Stimulated activated effector memory CD8-positive, alpha-beta T cell treated with anti-CD3 and anti-CD28 coated beads, Interleukin-12 subunit alpha, Interleukin-12 subunit beta, amount 100 ng/mL, for 72 hours (primary cell): ENCODE data around the gene CDH22.

Experiments
- ATAC-seq: fragments of 150-1000 bp; cut with Tn5 transposase; 2 replicates; pipeline ENCODE4 v1.10.0; 2021
- DNase-seq, 2 donors: peaks; one replicate each; pipeline ENCODE4 v3.0.0; 2021 to 2022; ENCODE audit warnings: low spot score in 2 of 2
- H3K27ac Mint-ChIP-seq: one replicate; pipeline ENCODE4 v1.8.0; 2022; ENCODE audit warnings: mild to moderate bottlenecking, mixed read lengths
- H3K36me3 Mint-ChIP-seq: one replicate; pipeline ENCODE4 v1.8.0; 2022; ENCODE audit warnings: mild to moderate bottlenecking, mixed read lengths
- H3K4me1 Mint-ChIP-seq: one replicate; pipeline ENCODE4 v1.8.0; 2022; ENCODE audit warnings: mixed read lengths
- H3K4me3 Mint-ChIP-seq: one replicate; pipeline ENCODE4 v1.8.0; 2022; ENCODE audit warnings: mild to moderate bottlenecking, mixed read lengths
- H3K9me3 Mint-ChIP-seq: one replicate; pipeline ENCODE4 v1.8.0; 2022; ENCODE audit warnings: mixed read lengths

Gene CDH22

GRCh38 chr20:46312945-46313861 is 4.9 kb upstream of the CDH22 start:
- peaks cover 8% of the 10 kb centered on the region for H3K4me1 Mint-ChIP-seq
- ATAC-seq (no peak), DNase-seq (no peak)
- no peaks in the 10 kb centered on the region for H3K36me3 Mint-ChIP-seq
- H3K27ac Mint-ChIP-seq: no peak overlapping the region
- H3K9me3 Mint-ChIP-seq: no peaks in the 10 kb centered on the region
- H3K4me3 Mint-ChIP-seq: no peak overlapping the region

DNA sequence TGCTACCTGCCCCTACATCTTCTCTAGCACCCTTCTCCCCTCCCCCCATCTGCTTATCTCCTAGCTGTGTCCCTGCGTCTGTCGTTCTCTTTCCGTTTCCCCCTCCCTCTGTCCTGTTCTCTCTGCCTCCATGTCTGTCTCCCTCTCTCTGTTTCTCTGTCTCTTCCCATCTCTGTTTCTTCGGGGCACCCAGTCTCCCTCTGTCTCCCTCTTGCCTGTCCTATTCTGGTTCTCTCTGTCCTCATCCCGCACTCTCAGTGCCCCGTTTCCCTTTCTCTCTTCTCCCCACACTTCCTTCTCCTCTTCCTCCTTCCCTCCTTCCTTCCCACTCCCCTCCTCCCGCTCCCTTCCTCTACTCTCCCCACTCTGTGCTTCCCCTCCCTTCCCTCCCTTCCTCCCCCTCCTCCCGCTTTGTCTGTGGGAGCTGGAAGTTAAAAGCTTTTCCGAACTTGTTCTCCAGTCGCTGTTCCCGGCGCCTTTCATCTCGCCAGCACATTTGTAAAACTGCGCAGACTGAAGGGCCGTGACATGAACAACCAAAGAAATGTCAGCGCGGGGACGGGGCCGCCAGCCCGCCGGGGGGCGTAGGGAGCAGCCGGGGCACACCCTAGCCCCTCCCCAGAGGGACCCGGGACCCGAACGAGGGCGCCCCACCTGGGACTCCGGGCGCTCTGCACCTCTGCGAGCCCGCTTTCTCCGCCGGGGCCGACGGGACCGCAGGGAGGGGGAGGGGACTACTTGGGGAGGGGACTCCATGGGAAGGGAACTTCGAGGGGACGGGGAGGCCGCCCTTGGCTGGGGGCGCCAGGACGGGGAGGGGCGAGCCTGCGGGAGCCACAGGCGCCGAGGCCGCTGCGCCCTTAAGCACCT is 4.0 kb upstream of the CDH22 start:
- DNase-seq (no peak), ATAC-seq (no peak)
- peak overlapping the region; percentile 16 for H3K4me3 Mint-ChIP-seq
- H3K27ac Mint-ChIP-seq: no peak overlapping the region
- H3K4me1 Mint-ChIP-seq: peaks cover 8% of the 10 kb centered on the region
- no peaks in the 10 kb centered on the region for H3K9me3 Mint-ChIP-seq
- no peaks in the 10 kb centered on the region for H3K36me3 Mint-ChIP-seq

- Mint-ChIP-seq H3K27ac (no peak overlapping the region), H3K36me3 (no peaks in the 10 kb centered on the region), H3K9me3 (no peaks in the 10 kb centered on the region), H3K4me3 (peak overlapping the region; percentile 16), H3K4me1 (peaks cover 11% of the 10 kb centered on the region)
- no peak for ATAC-seq
- no peak for DNase-seq
These were observed 3.4 kb upstream of the CDH22 start for GRCh38 chr20:46311719-46312074.

GRCh38 chr20:46311039-46311650 is 2.8 kb upstream of the CDH22 start:
- DNase-seq (no peak), ATAC-seq (no peak)
- Mint-ChIP-seq H3K9me3 (no peaks in the 10 kb centered on the region), H3K4me1 (peaks cover 17% of the 10 kb centered on the region), H3K27ac (no peak overlapping the region), H3K4me3 (no peak overlapping the region), H3K36me3 (no peaks in the 10 kb centered on the region)

DNA sequence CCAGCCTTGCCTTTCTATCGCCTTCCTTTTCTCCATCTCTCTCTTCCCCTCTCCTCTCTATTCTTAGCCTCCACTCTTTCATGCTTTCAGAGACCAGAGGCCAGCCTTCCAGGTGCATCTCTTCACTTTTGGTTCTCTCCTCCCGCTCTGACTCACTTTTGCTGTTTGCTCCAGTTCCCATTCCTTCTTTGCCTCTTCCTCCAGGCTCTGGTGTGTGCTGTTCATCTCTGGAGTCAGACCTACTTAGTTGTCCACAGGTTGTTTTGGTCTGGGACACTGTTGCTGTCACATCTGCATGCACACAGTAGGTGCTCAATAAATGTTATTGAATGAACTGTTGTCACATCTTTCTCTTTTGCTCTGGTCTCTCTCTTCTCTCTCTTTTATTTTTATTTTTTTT is 1.6 kb upstream of the CDH22 start:
- Mint-ChIP-seq H3K4me1 (peaks cover 17% of the 10 kb centered on the region), H3K9me3 (no peaks in the 10 kb centered on the region), H3K36me3 (no peaks in the 10 kb centered on the region), H3K4me3 (no peak overlapping the region), H3K27ac (no peak overlapping the region)
- ATAC-seq (no peak), DNase-seq (no peak)

GRCh38 chr20:46307999-46308257 is 370 bp downstream of the CDH22 start:
- DNase-seq: no peak
- peak overlapping the region; percentile 45 for H3K4me3 Mint-ChIP-seq
- no peaks in the 10 kb centered on the region for H3K9me3 Mint-ChIP-seq

GRCh38 chr20:46307139-46307998 is 929 bp downstream of the CDH22 start:
- DNase-seq: peak; percentile 60 to 79
- Mint-ChIP-seq H3K4me3 (peak overlapping the region; percentile 35), H3K36me3 (no peaks in the 10 kb centered on the region), H3K9me3 (no peaks in the 10 kb centered on the region), H3K27ac (no peak overlapping the region), H3K4me1 (peaks cover 17% of the 10 kb centered on the region)
- peak; percentile 83 for ATAC-seq

More at GRCh38 chr20:46307999-46308257, 370 bp downstream of the CDH22 start:
- no peak for ATAC-seq
- Mint-ChIP-seq H3K4me1 (peaks cover 17% of the 10 kb centered on the region), H3K36me3 (no peaks in the 10 kb centered on the region), H3K27ac (no peak overlapping the region)

GRCh38 chr20:46306743-46307138 is 1.6 kb downstream of the CDH22 start:
- no peak overlapping the region for H3K27ac Mint-ChIP-seq
- no peaks in the 10 kb centered on the region for H3K9me3 Mint-ChIP-seq
- no peak for ATAC-seq
- H3K4me3 Mint-ChIP-seq: peak overlapping the region; percentile 35
- no peaks in the 10 kb centered on the region for H3K36me3 Mint-ChIP-seq
- H3K4me1 Mint-ChIP-seq: peaks cover 11% of the 10 kb centered on the region
- DNase-seq: no peak

DNA sequence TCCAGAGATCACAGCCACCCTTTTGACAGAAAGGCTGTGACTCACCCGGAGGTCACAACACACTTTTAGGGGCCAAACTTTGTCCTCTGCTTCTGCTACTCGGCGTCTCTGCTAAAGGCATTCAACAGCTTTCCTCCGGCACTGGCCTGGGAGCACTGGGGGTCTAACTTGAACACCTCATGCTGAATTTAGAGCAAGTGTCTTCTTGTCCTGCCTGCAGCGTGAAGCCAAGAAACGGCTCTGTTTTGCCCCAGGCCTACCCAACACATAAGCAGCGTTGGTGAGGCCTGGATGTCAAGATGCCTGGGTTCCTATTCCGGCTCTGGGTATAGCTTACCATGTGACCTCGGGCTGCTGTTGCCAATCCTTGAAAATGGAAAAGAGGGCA is 2.3 kb downstream of the CDH22 start:
- Mint-ChIP-seq H3K36me3 (no peaks in the 10 kb centered on the region), H3K4me3 (peak overlapping the region; percentile 35), H3K4me1 (peaks cover 9% of the 10 kb centered on the region), H3K27ac (no peak overlapping the region), H3K9me3 (no peaks in the 10 kb centered on the region)
- ATAC-seq: no peak
- DNase-seq: no peak

DNA sequence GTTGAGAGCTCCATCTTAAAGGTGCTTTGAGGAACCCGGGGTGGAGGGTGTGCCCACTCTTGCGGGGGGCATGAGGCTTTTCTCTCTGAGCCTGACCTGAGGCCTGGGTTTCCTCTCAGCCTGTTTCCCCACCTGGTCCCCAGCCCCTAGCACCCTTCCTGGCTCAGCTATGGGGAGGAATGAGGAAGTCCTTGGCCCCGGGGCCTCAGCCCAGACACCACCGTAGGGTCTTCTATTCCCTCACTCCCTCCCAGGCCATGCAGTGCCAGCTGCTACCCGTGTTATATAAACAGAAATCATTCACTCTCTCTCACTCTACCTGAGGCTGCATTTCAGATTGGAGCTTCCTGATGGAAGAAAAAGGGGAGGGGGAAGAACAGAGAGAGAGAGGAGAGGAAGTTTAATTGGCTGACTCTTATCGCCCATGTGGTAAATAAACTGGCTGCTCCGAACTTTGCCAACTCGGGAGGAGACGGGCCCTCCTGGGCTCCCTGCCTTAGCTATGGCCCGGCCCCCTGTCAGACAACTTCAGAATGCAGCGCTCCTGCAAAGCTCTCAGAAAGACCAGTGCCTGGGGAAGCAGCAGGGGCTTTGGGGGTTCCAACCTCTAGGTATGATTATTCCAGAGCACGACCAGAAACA is 2.8 kb downstream of the CDH22 start:
- H3K36me3 Mint-ChIP-seq: no peaks in the 10 kb centered on the region
- no peak overlapping the region for H3K4me3 Mint-ChIP-seq
- H3K4me1 Mint-ChIP-seq: peaks cover 9% of the 10 kb centered on the region
- DNase-seq (no peak), ATAC-seq (no peak)
- H3K9me3 Mint-ChIP-seq: no peaks in the 10 kb centered on the region
- no peak overlapping the region for H3K27ac Mint-ChIP-seq

GRCh38 chr20:46304852-46305251 is 3.4 kb downstream of the CDH22 start:
- ATAC-seq: no peak
- Mint-ChIP-seq H3K9me3 (no peaks in the 10 kb centered on the region), H3K36me3 (no peaks in the 10 kb centered on the region), H3K27ac (no peak overlapping the region), H3K4me1 (peaks cover 9% of the 10 kb centered on the region), H3K4me3 (no peak overlapping the region)
- DNase-seq: no peak

GRCh38 chr20:46304361-46304760 is 3.9 kb downstream of the CDH22 start:
- no peaks in the 10 kb centered on the region for H3K36me3 Mint-ChIP-seq
- peaks cover 9% of the 10 kb centered on the region for H3K4me1 Mint-ChIP-seq
- ATAC-seq: no peak
- H3K27ac Mint-ChIP-seq: no peak overlapping the region
- H3K4me3 Mint-ChIP-seq: no peak overlapping the region
- DNase-seq: no peak
- H3K9me3 Mint-ChIP-seq: no peaks in the 10 kb centered on the region

GRCh38 chr20:46303176-46303956 is 4.9 kb downstream of the CDH22 start:
- H3K4me1 Mint-ChIP-seq: peaks cover 9% of the 10 kb centered on the region
- no peak overlapping the region for H3K4me3 Mint-ChIP-seq
- H3K36me3 Mint-ChIP-seq: no peaks in the 10 kb centered on the region
- H3K27ac Mint-ChIP-seq: no peak overlapping the region
- DNase-seq (no peak), ATAC-seq (no peak)
- no peaks in the 10 kb centered on the region for H3K9me3 Mint-ChIP-seq

- H3K4me1 Mint-ChIP-seq: peaks cover 9% of the 10 kb centered on the region
- no peaks in the 10 kb centered on the region for H3K36me3 Mint-ChIP-seq
- no peak overlapping the region for H3K27ac Mint-ChIP-seq
- H3K4me3 Mint-ChIP-seq: no peak overlapping the region
- ATAC-seq (no peak), DNase-seq (no peak)
- no peaks in the 10 kb centered on the region for H3K9me3 Mint-ChIP-seq
These were observed 6.2 kb downstream of the CDH22 start for GRCh38 chr20:46302106-46302505.
